ENCODE data around the gene HPCAL1.

- TF ChIP-seq CTCF (IDR thresholded peaks at IDR 0.05; ENCODE audit: low read depth, low read length, poor library complexity, severe bottlenecking), result no peak
- no peak for TF ChIP-seq EZH2phosphoT487 (IDR thresholded peaks at IDR 0.05; ENCODE audit: borderline replicate concordance, low read length)
Measured at GRCh38 chr2:10423400-10423774, 120.7 kb downstream of the HPCAL1 start.
